Measurements from ENCODE around the gene PRKAG1.

DNA sequence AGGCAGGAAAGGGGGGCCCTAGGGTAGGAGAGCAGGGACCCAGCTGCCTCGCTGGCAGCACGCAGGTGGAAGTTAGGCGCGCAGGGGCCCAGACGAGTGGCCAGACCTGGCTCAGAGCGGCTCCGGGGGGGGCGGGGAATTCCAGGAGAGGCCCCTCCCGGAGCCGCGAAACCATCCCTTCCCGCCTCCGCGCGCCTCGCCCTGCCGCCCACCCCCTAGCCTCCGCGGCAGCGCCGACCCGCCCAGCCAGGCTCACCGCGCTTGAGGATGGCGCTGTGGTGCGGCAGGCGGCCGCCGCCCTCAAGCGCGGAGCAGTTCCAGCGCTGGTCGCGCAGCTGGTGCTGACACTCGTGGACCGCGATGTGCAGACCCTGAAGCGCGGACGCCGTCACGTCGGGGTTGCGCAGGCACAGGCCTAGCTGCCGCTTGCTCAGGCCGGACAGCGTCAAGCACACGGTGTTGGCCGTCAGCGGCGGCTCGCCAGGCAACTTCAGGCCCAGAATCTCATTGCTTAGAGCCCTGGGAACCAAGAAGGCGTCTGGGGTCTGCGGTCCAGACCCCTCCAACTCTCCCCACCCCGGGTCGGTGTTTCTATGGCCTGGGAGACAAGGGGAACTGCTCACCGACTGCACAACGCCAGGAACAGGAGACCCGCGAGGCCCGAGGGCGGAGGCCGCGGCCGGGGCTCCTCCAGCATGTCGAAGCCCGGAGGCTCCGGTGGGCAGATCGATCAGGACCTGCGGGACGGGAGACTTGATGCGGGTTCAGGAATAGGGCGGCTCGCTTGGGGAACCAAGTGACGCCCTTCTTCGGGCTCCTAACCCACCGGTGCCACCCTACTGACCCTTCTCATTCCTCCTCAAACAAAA is 48.5 kb downstream of the PRKAG1 start:
- no peak for TF ChIP-seq POLR2AphosphoS5 (IDR thresholded peaks at IDR 0.05; ENCODE audit: borderline replicate concordance, low read depth, low read length)
- no peak for TF ChIP-seq EZH2 (IDR thresholded peaks at IDR 0.05)
